RWPE2 (cell line): Measurements from ENCODE around the gene SCGB1A1.
A peak's percentile ranks its signal among the peaks of the same experiment; 100 is the strongest.
"Not testable (repeated sequence)": the region's sequence is repeated elsewhere in the genome, so short reads cannot be mapped to it uniquely, and the experiment has no call there.

ENCODE experiments used
- ATAC-seq: fragments of 200-7000 bp; cut with Tn5 transposase; 3 replicates; pipeline ENCODE4 v1.9.1; 2021; ENCODE audit warnings: low read depth
- DNase-seq: peaks from one replicate; pipeline ENCODE4 v3.0.0-alpha.2; 2020; ENCODE audit warnings: low spot score
- H3K27ac ChIP-seq: fragments of 450-650 bp; 2 replicates; pipeline ENCODE4 v1.5.1; 2017; ENCODE audit warnings: mild to moderate bottlenecking; ENCODE audit not compliant: poor library complexity, severe bottlenecking
- H3K27me3 ChIP-seq: fragments of 250-450 bp; sonication (Bioruptor Pico); 2 replicates; pipeline ENCODE4 v1.5.1; 2021; ENCODE audit warnings: mild to moderate bottlenecking, moderate library complexity; ENCODE audit not compliant: insufficient read depth, poor library complexity, severe bottlenecking
- H3K36me3 ChIP-seq: fragments of 250-450 bp; sonication (Bioruptor Pico); 2 replicates; pipeline ENCODE4 v1.5.1; 2020; ENCODE audit warnings: low read depth, mild to moderate bottlenecking, moderate library complexity
- H3K4me1 ChIP-seq: fragments of 250-450 bp; sonication (Bioruptor Pico); 2 replicates; pipeline ENCODE4 v1.5.1; 2021; ENCODE audit warnings: mild to moderate bottlenecking, moderate library complexity; ENCODE audit not compliant: insufficient read depth, poor library complexity, severe bottlenecking
- H3K4me3 ChIP-seq: fragments of 250-450 bp; sonication (Bioruptor Pico); 2 replicates; pipeline ENCODE4 v1.5.1; 2021; ENCODE audit warnings: mild to moderate bottlenecking, moderate library complexity; ENCODE audit not compliant: severe bottlenecking
- H3K9me3 ChIP-seq: fragments of 250-450 bp; sonication (Bioruptor Pico); 2 replicates; pipeline ENCODE4 v1.5.1; 2021; ENCODE audit warnings: mild to moderate bottlenecking, moderate library complexity; ENCODE audit not compliant: severe bottlenecking
- CTCF ChIP-seq: fragments of 450-650 bp; IDR thresholded peaks from one replicate; pipeline ENCODE4 v1.5.1; 2017; ENCODE audit warnings: mild to moderate bottlenecking, moderate library complexity; ENCODE audit not compliant: poor library complexity, severe bottlenecking

Gene SCGB1A1

GRCh38 chr11:62444835-62445234 is 26.0 kb downstream of the SCGB1A1 start:
- Histone ChIP-seq H3K27me3 (no peaks in the 10 kb centered on the region), H3K27ac (no peak overlapping the region), H3K36me3 (no peaks in the 10 kb centered on the region), H3K4me3 (no peak overlapping the region), H3K9me3 (no peaks in the 10 kb centered on the region), H3K4me1 (peaks cover 4% of the 10 kb centered on the region)
- no peak for TF ChIP-seq CTCF
- no peak for DNase-seq
- ATAC-seq = no peak

- no peaks in the 10 kb centered on the region for H3K27me3 ChIP-seq
- peaks cover 4% of the 10 kb centered on the region for H3K4me1 ChIP-seq
- DNase-seq (no peak), ATAC-seq (no peak)
- no peak overlapping the region for H3K4me3 ChIP-seq
- no peak overlapping the region for H3K27ac ChIP-seq
- no peaks in the 10 kb centered on the region for H3K9me3 ChIP-seq
- no peaks in the 10 kb centered on the region for H3K36me3 ChIP-seq
- TF ChIP-seq CTCF = no peak
Measured at GRCh38 chr11:62445314-62445740, 26.5 kb downstream of the SCGB1A1 start.

- no peak for ATAC-seq
- Histone ChIP-seq H3K9me3 (no peaks in the 10 kb centered on the region), H3K27ac (no peak overlapping the region), H3K36me3 (no peaks in the 10 kb centered on the region), H3K27me3 (no peaks in the 10 kb centered on the region), H3K4me3 (no peak overlapping the region), H3K4me1 (peaks cover 4% of the 10 kb centered on the region)
- DNase-seq = no peak
- no peak for TF ChIP-seq CTCF
Measured at GRCh38 chr11:62446091-62446490, 27.3 kb downstream of the SCGB1A1 start.

DNA sequence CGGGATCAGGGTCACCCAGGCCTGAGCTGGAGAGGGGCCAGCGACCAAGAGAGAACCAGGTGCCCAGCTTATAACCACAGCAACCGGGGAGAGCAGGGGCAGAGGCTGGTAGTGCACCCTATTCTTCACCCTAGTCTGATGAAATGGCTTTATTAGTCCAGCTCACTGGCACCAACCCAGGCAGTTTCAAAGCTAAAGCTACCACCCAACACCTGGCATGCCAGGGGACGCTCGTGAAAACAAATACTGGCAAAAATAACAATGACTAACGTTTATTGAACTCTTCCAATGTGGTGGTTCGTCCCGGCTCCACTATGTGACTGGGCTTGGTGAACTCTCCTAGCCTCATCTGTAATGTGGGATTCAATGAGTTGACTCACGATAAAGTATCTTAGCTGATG is 30.6 kb downstream of the SCGB1A1 start:
- DNase-seq = no peak
- H3K9me3 ChIP-seq = no peaks in the 10 kb centered on the region
- ATAC-seq = peak; percentile 81
- H3K36me3 ChIP-seq = no peaks in the 10 kb centered on the region
- no peak for TF ChIP-seq CTCF
- no peaks in the 10 kb centered on the region for H3K27me3 ChIP-seq
- no peak overlapping the region for H3K27ac ChIP-seq
- H3K4me3 ChIP-seq = no peak overlapping the region
- peaks cover 4% of the 10 kb centered on the region for H3K4me1 ChIP-seq

DNA sequence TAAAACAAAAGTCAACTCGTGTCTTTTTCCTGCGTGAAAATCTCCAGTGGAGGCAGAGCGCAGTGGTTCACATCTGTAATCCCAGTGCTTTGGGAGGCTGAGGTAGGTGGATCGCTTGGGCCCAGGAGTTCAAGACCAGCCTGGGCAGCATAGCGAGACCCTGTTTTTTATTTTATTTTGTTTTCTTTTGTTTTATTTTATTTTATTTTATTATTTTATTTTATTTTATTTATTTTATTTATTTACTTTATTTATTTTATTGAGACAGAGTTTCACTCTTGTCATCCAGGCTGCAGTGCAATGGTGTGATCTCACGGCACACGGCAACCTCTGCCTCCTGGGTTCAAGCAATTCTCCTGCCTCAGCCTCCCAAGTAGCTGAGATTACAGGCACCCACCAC is 31.1 kb downstream of the SCGB1A1 start:
- ATAC-seq, H3K27me3 ChIP-seq, H3K9me3 ChIP-seq, H3K4me3 ChIP-seq, H3K4me1 ChIP-seq, H3K27ac ChIP-seq, DNase-seq, H3K36me3 ChIP-seq: not testable (repeated sequence)
